Measurements from ENCODE around the gene PITPNM3.
"Not testable (repeated sequence)": the region's sequence is repeated elsewhere in the genome, so short reads cannot be mapped to it uniquely, and the experiment has no call there.

The PITPNM3 gene

DNA sequence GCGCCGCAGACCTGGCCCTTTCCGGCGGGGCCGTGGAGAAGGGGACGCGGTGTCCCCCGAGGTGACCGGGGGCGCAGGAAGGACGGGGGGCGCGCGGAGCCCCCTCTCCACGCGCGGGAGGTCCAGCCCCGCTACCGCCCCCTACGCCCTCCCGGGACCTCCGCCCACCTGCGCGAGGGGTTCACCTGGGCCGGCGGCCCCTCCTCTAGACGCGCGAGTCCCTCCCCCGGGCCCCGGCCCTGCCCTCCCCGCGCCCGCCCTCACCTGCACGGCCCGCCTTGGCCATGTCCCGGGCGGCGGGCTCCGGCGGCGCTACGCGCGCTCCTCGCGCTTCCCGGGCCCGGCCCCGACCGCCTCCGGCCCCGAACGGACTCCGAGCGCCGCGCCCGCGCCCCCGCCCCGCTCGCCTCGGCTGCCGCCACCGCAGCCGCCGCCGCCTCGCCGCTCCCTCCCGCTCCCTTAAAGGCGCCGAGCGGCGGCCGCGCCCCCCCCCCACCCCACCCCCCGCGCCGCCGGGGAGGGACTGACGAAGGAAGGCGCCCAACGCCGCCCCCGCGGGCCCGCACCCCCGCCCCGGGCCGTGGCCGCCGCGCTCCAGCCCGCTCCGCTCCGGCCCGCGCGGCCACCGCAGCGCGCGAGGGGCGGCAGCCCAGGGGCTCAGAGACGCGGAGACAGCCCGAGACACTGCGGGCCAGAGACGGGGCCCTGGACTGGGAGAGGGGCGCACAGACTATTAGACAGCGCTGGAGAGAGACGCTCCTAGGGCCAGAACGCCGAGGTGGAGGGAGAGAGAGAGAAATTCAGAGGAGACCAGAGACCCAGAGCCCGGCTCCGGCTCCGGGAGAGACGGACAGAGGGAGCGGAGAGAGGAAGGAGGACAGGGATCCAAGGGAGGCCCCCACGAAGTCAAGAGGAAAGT, at the start of gene PITPNM3:
PITPNM3 (minus strand) TSS at position 435 of the 919 bp plus-strand sequence; CDS start at position 286, 149 bp downstream.
- DNase-seq, result no peak

DNA sequence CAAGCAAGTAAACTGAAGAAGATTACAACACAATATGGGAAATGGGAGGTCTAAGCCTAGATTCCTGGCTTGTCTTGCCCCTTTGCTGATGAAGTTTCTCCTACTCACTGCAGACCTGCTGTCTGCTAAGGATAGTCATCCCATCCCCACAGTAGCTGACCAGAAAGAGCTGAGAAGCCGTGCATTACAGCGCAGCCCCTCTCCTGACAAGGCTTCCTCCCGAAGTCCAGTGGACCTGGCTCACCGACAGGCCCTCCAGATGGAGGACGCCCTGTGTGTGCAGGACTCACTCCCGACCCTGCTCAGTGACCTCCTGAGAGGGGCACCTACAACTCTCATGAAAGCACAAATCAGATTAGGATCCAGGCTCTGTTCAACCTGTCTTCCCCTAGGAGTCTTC, 48.8 kb upstream of the PITPNM3 start:
- no peak for DNase-seq

DNA sequence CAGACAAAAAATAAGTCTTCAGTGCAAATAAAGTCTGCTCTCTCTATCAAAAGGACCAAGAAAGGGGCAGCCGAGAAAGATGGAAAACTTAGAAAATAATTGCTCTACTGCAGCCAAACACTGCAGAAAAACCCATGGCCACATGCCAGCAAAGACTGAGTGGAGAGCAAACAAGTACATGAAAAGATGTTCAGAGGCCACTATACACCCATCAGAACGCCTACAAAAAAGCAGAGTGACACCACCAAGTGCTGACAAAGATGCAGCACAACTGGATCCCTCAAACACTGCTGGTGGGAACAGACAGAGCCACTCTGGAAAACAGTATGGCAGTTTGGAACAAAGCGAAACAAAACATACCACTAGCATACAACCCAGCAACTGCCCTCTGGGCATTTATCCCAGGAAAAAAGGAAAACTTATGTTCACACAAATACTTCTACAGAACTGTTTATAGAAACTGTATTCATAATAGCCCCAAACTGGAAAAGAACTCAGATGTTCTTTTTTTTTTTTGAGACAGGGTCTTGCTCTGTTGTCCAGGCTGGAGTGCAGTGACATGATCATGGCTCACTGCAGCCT, 47.5 kb upstream of the PITPNM3 start:
- DNase-seq, result no peak

DNA sequence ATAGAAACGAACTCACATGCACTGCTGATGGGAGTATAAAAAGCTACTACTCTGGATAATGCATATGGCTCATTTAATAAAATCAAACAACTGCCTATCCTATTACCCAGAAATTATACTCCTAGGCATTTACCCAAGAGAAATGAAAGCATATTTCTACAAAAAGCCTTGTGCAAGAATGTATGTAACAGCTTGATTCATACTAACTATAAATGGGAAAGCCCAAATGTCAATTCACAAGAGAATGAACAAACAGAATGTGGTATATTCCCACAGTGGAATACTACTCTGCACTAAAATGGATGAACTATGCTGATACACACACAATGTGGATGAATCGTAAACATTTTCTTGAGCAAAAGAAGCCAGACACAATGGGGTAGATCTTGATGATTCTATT, 45.8 kb upstream of the PITPNM3 start:
- no peak for DNase-seq

DNA sequence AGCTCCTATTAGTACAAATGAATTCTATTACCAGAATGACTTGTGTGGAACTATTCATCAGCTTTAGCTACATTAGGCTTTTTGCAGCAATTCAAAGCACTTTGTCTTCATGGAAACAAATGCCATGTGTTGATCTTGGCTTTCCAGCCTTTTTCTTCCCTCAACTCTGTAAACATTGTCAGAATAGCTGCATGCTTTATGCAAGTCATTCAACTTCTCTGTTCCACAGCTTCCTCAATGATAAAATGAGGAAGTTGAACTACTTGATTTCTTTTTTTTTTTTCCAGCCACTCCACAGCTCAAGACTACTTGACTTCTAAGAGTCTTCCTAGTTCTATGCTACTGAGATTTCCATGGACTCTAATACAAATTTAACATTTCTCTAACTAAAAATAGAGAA, 43.0 kb upstream of the PITPNM3 start:
- DNase-seq, result no peak

DNA sequence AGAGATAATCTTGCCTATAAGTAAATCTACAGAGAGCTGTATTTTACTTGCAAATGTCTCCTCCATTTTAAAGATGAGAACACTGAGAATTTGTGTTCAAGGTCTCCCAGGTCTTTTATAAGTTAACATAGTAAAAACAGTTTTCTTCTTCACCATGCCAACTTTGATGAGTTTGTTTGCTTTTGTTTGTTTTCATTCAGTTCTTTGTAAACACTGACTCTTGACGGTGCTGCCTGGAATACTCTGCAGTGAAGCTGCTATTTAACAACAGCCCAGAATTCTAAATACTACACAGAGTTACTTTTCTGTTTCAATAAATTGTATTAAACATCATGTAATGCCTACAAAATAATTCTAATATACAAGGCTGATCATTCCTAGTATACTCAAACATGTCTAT, 41.4 kb upstream of the PITPNM3 start:
- DNase-seq, result no peak

- DNase-seq, result no peak
Measured at GRCh38 chr17:6596941-6597340, 40.6 kb upstream of the PITPNM3 start.

DNA sequence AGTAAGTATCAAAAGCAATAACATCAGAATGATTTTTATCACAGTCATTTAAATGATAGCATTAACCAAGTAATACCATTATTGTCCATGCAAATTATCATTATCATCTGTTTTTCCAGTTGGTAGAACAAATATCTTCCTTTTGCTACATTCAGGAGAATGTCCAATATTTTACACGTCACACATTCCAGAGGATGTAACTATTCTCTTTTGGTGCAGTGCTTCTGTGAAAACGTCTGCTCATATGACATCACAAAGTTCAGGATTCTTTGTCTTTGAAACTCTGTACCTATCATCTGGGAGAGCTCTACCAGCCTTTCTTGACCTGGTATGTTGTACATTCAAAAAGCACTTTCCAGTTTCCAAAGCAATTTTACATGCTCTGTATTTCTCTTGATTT, 40.2 kb upstream of the PITPNM3 start:
- no peak for DNase-seq

GRCh38 chr17:6596081-6596480, 39.7 kb upstream of the PITPNM3 start:
- no peak for DNase-seq

GRCh38 chr17:6593371-6593770, 37.0 kb upstream of the PITPNM3 start:
- DNase-seq, result not testable (repeated sequence)

- DNase-seq, result no peak
Measured at GRCh38 chr17:6592173-6592572, 35.8 kb upstream of the PITPNM3 start.

DNA sequence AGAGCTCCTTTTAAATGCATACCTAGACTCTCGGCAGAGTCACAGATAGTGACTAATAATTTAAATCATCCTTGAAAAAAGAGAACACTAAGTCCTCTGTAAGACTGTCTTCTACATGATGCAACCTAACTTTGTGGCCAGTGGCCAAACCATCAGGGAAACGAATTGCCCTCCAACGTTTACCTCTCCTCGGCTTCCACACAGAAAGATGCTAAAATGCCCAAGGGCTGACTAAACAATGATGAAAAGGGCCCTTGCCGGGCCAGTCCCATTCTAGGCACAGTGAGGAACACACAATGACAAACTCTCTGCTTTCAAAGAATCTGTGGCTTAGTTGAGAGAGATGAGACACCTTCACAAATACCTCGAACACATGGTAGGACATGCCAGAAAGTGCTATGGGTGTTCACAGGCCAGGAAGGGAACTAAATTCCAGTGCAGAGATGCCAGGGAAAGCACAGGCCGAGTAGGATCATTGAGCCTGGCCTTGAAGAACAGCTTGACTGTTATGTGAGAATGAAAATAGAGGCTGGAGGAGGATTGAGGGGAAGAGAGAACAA, 35.3 kb upstream of the PITPNM3 start:
- no peak for DNase-seq

GRCh38 chr17:6589266-6589946, 33.1 kb upstream of the PITPNM3 start:
- no peak for DNase-seq

- no peak for DNase-seq
Measured at GRCh38 chr17:6588165-6588564, 31.8 kb upstream of the PITPNM3 start.

DNA sequence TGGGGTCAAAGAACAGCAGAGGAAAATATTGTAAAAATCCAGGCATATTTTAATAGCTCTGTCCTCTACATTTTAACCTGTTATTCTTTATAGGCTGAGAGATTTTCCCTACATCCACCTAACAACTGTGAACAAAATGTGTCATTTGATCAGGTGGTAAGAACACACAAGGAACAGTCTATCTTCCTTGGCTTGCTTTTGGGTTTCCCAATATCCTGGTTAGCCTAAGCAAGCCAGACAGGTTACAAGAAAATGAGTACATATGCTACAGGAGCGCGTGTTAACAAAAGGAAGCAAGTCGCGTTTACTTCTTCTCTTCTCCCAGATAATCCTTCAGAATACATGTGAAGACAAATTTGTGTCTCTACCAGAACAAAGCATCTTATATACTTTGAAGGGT, 31.0 kb upstream of the PITPNM3 start:
- DNase-seq, result no peak

GRCh38 chr17:6583411-6583810, 27.1 kb upstream of the PITPNM3 start:
- no peak for DNase-seq

DNA sequence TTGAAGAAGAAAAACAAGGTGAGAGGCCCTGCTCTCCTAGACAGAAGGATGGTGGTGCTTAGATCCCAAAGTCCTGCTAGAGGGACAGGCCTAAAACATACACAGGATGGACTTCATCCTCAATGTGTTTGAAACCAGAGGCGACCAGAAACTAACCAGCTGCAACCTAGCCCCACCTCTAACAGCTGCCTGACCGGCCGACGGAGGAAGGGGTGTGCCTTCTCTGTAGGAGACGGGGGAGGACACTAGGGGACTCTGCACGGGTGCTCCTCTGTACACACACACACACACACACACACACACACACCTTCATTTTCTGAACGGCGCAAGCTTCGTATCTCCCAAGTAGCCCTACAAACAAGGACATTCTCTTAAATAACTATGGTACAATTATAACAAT, 24.3 kb upstream of the PITPNM3 start:
- no peak for DNase-seq

- no peak for DNase-seq
Measured at GRCh38 chr17:6578491-6578890, 22.1 kb upstream of the PITPNM3 start.

- DNase-seq, result no peak
Measured at GRCh38 chr17:6577686-6578263, 21.4 kb upstream of the PITPNM3 start.

- DNase-seq, result no peak
Measured at GRCh38 chr17:6576038-6576785, 19.9 kb upstream of the PITPNM3 start.

DNA sequence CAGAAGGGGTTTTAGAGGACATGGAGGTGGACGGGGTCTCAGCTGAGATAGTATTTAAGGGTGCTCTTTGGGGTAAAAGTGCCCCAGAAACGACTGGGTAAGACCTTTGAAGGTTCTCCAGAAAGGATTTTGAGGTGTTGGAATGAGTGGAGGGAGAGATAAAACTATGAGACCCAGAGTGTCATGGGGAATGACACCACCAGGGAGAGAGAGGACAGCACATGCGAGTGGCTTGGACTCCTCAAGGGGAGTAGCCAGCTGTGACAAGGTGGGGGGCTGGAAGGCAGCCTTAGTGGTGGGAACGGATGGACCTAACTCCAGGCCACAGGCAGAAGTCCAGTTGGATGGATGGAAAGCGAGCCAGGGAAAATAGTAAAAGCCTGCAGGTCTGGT, 19.2 kb upstream of the PITPNM3 start:
- DNase-seq, result no peak
